Cardiac muscle cell (in vitro differentiated cells and primary cell): ENCODE data around the gene CRYBA4. TPM values are rescaled to one million over a fixed set of nuclear protein-coding genes. Genes with fewer than 3 reads are reported as not detected.

Experiments used
- DNase-seq, 2 donors: peaks; one replicate each; pipeline versions ENCODE4 v3.0.0 to v3.0.0-alpha.2; 2010 to 2017; ENCODE audit warnings: low read depth in 1 of 2, low spot score in 1 of 2
- H3K27ac ChIP-seq: fragments of 200-600 bp; sonication (generic); 2 replicates; pipeline ENCODE4 v1.5.1; 2016
- H3K27me3 ChIP-seq: fragments of 200-600 bp; sonication (generic); 2 replicates; pipeline ENCODE4 v1.6.0; 2016; ENCODE audit warnings: control low read depth
- H3K36me3 ChIP-seq: fragments of 200-600 bp; sonication (generic); 2 replicates; pipeline ENCODE4 v1.5.1; 2016; ENCODE audit warnings: control low read depth
- H3K4me1 ChIP-seq: fragments of 200-600 bp; sonication (generic); 2 replicates; pipeline ENCODE4 v1.8.1; 2017; ENCODE audit warnings: low read depth, mild to moderate bottlenecking, mixed run types
- H3K4me3 ChIP-seq: fragments of 200-600 bp; sonication (generic); 2 replicates; pipeline ENCODE4 v1.5.1; 2016; ENCODE audit warnings: mild to moderate bottlenecking
- H3K9me3 ChIP-seq: fragments of 200-600 bp; sonication (generic); 2 replicates; pipeline ENCODE4 v1.5.1; 2017; ENCODE audit warnings: low read depth, mild to moderate bottlenecking, control low read depth
- CTCF ChIP-seq: IDR thresholded peaks from 2 replicates; pipeline ENCODE4 v1.5.1; 2012; ENCODE audit warnings: low read depth, mild to moderate bottlenecking, low read length
- polyA plus RNA-seq: library from polyadenylated mRNA; unstranded; fragments of >200 nt; fragmentation: Nextera tagmentation; extraction: Ambion mirVana; gene quantifications from 2 replicates; pipeline ENCODE4 v1.2.1, GENCODE V29; 2016
- total RNA-seq: library from RNA; depleted of rRNA; stranded (reverse); fragments of >200 nt; gene quantifications from 2 replicates; pipeline ENCODE4 v1.2.3, GENCODE V29; 2016

CRYBA4 gene
- total RNA-seq = not detected in 2 replicates
- 0.34 TPM in 1 of 2 replicates, not detected in the other for polyA plus RNA-seq

- no peak for TF ChIP-seq CTCF
- Histone ChIP-seq H3K27me3 (no peaks in the 10 kb centered on the region), H3K9me3 (no peaks in the 10 kb centered on the region), H3K27ac (no peak within 1 kb of the TSS), H3K4me3 (no peak within 1 kb of the TSS), H3K36me3 (no peaks in the 10 kb centered on the region), H3K4me1 (peaks cover 9% of the 10 kb centered on the region)
- DNase-seq = no peak
These were observed at the start of gene CRYBA4 for GRCh38 chr22:26621663-26622062. TSS of gene CRYBA4 (plus strand) at chr22:26621963. CDS start at chr22:26622597, 634 bp downstream.

DNA sequence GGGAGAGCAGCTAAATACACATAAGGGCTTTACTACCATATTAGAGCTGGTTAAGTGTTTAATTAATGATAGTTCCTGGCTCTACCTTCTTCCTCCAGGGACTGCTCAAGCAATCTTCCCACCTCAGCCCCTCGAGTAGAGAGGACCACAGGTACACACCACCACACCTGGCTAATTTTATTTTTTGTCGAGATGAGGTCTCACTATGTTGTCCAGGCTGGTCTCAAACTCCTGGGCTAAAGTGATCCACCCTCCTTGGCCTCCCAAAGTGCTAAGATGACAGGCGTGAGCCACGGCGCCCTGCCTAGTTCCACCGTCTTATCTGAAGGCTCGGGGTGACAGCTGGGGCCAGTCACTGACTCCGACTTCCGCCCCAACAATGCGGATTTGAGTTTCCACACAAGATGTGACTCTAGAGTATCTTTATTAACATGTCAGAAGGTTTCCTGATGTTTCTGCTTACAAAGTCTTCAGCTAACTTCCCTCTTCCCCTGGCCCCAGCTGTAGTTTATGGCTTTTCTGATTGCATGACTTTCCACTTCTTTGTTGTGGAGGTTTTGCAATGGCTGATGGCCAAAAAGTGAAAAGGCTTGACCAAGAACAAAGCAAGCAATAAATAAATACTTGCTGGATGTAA lies 48.6 kb upstream of the CRYBA4 start:
- Histone ChIP-seq H3K9me3 (no peaks in the 10 kb centered on the region), H3K27me3 (no peaks in the 10 kb centered on the region), H3K4me1 (peaks cover 3% of the 10 kb centered on the region), H3K4me3 (no peak overlapping the region), H3K27ac (peak overlapping the region; percentile 28), H3K36me3 (no peaks in the 10 kb centered on the region)
- TF ChIP-seq CTCF = no peak
- peak in 1 of 2 donors; percentile 71 for DNase-seq

DNA sequence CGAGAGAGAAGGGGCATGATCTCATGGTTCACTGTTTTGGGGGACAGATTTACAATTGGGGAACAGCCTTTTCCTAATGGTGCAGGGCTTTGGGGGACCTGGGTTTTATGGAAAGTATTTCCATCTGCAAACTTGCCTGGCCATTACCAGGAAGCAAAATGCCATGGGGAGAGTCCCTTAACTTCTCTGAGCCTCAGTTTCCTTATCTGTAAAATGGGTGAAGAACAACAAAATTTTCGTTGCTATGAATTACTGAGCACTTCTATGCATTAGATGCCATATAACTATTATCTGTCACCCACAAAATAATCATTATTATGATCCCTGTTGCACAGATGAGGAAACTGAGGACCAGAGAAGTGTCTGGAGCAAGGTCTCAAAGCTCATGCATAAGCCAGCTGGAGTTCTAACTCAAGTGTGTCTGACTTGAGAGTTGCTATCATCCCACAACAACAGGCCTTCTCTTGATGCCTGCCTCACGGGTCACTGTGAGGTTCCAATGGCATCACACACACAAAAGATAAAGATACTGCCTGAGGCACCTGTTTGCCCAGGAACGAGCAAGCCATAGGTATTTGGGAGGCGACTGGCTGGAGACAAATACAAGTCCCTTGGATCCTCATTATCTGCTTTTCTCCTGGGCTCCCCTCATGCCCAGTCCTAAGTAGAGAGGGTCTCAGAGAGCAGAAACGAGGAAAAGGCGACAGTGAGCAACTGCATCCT lies 47.6 kb upstream of the CRYBA4 start:
- Histone ChIP-seq H3K4me3 (no peak overlapping the region), H3K27me3 (no peaks in the 10 kb centered on the region), H3K9me3 (no peaks in the 10 kb centered on the region), H3K36me3 (no peaks in the 10 kb centered on the region), H3K4me1 (peaks cover 3% of the 10 kb centered on the region), H3K27ac (no peak overlapping the region)
- TF ChIP-seq CTCF = no peak
- no peak for DNase-seq

GRCh38 chr22:26576026-26576680 lies 45.6 kb upstream of the CRYBA4 start:
- Histone ChIP-seq H3K4me1 (peaks cover 15% of the 10 kb centered on the region), H3K4me3 (no peak overlapping the region), H3K27me3 (no peaks in the 10 kb centered on the region), H3K27ac (peak overlapping the region; percentile 47), H3K9me3 (no peaks in the 10 kb centered on the region), H3K36me3 (no peaks in the 10 kb centered on the region)
- no peak for DNase-seq
- no peak for TF ChIP-seq CTCF

GRCh38 chr22:26577081-26577480 lies 44.7 kb upstream of the CRYBA4 start:
- DNase-seq = no peak
- peaks cover 15% of the 10 kb centered on the region for H3K4me1 ChIP-seq
- no peak for TF ChIP-seq CTCF
- no peak overlapping the region for H3K27ac ChIP-seq
- no peaks in the 10 kb centered on the region for H3K27me3 ChIP-seq
- H3K4me3 ChIP-seq = no peak overlapping the region
- H3K36me3 ChIP-seq = no peaks in the 10 kb centered on the region
- H3K9me3 ChIP-seq = no peaks in the 10 kb centered on the region
